GM15510 (cell line): Measurements from ENCODE around the gene UPF2.

Source experiments
- POLR2A ChIP-seq: IDR thresholded peaks from 3 replicates; pipeline ENCODE4 v1.6.1; 2011; ENCODE audit warnings: borderline replicate concordance; ENCODE audit not compliant: insufficient read length; ENCODE audit errors: extremely low read depth

The UPF2 gene

DNA sequence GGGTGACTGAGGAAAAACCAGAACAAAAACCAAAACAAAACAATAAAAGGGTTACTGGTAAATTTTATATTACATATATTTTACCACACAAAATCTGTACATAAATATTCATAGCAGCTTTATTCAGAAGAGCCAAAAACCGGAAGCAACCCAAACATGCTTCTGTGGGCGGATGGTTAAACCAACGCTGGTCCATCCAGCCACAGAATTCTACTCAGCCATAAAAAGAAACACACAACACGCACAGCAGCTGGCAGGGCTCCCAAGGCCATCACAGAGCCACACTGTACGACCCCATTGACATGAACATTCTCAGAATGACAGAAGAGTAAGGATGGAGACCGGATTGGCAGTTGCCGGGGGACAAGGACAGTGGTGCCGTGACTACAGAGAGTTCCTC lies 135.9 kb downstream of the UPF2 start:
- TF ChIP-seq POLR2A: no peak

DNA sequence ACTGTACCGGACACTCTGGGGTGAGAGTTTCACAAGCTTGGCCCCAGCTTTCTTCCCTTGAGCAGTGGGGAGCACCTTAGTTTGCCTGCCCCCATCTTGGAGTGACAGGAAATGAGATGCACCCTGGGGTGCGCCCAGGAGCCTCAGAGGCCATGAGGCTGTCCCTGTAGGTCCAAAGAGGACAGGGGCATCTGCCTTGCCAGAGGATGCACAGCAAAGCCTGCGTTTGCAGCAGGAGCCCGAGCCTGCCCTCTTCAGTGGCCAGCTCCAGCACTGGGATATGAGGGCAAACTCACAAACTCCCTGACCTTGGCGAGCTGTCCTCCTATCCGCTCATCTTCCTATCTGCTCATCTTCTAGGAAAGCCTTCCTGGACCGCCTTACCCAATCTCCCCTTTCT lies 140.0 kb downstream of the UPF2 start:
- TF ChIP-seq POLR2A: no peak

DNA sequence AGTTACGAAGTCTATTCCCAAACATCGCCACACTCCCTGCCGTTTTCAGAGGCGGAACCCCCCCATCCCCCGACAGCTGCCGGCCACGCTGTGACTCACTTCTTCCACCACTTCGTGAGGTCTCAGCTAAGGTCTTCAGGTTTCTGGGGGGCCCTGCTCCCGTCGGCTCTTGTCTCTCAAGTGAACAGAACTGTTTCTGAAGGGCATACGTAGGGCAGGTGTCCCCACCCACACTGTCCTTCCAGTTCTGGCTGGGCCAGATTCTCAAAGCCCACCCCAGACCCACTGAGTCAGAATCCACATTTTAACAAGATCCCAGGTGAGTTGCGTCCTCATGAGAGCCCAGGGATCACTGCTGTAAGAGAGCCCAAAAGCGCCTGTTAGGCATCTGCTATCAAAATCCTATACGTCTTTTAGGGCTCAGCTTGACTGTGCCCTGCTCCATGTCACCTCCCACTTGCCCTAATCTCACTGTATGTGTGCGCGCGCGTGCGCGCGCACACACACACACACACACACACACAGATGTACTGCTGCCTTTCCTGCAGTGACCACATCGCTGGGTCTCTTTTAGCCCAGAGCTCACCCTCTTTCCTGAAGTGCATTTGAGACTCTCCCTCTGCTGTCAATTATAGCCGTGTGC lies 140.7 kb downstream of the UPF2 start:
- no peak for TF ChIP-seq POLR2A

DNA sequence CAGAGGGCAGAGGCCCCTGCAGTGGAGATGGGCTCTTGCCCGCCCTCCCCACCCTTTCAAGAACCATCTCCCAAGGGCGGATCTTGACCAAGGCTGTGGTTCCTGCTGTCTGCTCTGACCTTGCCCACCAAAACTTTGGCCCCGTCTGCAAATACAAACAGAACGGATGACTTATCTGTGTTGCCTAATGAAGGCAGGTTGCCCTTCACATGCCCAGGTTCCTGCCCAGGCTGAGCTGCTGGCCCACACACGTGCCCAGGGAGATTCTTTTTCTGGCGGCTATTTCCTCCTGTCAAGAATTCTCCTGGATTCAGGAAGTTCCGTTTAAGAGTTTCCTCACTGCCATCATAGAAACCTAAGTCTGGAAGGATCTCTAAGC lies 141.2 kb downstream of the UPF2 start:
- no peak for TF ChIP-seq POLR2A

DNA sequence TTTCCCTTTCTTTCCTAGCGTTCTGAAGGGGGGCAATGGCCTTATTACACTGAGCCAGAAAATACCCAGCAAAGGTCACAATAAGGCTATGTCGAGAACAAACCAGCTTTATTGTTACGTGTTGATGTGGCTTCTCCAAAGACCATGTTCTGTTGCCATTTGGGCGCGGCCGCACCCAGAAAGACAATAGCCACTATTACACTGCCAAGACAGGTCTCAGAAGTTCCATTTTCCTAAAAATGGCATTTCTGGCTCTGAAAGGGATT lies 141.6 kb downstream of the UPF2 start:
- no peak for TF ChIP-seq POLR2A

DNA sequence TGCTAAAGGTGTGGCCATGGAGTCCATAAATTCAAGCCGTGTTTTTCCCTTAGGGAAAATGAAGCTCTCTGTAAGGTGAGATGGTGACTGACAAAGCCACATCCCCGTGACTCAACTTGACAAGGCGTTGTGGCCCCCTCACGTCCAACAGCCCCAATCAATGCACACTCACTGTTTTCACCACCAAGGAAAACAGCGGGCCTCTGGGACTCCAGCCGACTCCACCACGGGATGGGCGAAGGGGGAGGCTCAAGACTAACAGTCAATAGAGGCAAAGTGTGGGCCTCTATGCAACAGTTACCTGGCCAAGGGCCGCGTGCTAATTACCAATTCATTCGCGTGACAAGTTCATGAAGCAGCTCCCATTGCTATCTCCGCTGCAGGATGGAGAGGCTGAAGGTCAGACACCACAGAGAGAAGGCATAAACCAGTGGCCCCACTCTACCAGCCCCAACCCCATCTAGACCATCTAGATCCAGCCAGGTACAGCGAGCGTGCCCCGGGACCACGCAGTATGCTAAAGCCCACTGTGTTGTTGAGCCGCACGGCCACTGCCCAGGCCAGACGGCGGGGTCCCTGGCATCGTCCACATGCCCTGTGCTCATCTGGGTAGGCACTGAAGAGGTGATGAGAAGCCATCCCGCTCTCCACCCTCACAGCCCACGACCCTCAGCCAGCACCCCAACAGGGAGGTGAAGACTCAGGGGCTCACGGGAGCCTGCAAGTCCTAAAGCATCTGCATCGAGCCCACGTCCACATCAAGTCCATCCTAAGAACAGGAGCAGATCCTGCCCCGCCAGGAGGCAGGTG lies 143.3 kb downstream of the UPF2 start:
- TF ChIP-seq POLR2A: no peak

DNA sequence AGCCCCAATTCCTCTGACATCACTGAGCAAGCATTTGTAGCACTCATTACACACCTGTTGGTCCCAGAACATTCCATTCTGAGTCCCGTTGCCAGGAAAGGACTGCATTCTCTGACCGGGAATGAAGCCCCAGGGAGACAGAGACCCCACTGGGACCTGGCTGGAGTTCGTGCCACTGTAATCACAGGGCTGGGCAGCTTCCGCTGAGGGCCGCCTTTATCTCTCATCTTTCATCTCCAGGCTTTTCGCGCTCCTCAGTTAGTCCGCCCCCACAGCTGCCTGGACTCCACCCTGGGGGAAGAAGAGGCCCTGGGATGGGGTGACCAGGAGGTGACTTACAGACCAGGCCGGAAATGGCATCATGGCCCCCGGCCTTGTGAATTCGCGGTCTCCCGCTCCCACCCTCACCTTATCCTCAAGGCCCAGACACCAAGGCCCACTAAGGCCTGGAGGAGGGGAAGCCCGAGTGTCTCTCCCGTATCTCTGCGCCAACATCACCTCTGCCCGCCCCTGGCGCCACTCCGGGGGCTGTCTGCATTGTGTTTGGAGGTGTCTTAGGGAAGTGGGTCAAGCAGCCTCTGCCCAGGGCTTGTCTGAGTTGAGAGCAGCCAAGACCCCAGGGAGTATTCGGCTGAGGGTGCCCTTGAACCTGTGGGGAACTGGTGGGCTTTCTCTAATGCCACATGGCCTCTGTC lies 144.1 kb downstream of the UPF2 start:
- TF ChIP-seq POLR2A: no peak

DNA sequence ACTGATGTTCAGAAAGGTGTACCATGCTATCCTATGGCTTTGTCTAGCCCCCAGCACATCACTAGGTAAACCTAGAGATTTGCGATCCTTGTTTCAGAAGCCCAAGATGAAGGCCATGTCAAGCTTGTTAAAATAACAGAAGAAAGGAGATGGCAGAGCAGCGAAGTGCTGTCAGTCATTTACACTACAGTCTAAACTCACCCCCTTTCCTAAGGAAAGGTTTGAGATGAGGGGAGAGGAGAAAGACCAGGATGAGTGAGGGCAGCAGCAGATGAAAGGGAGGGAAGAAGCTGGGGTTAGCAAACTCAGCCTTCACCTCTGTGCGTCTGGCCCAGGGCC lies 144.6 kb downstream of the UPF2 start:
- TF ChIP-seq POLR2A: no peak

DNA sequence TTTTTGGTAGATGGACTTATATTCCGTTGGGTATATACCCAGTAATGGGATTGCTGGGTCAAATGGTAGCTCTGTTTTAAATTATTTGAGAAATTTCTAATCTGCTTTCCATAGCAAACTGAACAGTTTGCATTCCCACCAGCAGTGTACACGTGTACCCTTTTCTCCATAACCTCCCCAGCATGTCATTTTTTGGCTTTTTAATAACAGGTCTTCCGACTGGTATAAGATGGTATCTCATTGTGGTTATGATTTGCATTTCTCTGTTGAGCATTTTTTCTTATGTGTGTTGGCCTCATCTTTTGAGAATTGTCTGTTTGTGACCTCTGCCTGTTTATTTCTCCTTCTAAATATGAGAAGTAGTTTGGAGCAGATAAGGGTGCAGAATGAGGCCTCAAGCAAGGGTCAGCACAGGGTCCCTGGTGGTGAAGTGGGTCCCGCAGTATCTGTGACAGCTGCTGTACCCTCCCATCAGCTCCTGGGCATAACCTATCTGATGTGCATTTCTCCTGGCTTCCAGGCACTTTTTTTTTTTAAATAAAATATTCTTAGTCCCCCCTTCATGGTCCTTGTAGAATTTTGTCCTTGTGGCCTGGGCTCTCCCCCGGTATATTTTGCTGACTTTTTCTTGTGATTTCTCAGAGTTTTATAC lies 145.9 kb downstream of the UPF2 start:
- TF ChIP-seq POLR2A: no peak

DNA sequence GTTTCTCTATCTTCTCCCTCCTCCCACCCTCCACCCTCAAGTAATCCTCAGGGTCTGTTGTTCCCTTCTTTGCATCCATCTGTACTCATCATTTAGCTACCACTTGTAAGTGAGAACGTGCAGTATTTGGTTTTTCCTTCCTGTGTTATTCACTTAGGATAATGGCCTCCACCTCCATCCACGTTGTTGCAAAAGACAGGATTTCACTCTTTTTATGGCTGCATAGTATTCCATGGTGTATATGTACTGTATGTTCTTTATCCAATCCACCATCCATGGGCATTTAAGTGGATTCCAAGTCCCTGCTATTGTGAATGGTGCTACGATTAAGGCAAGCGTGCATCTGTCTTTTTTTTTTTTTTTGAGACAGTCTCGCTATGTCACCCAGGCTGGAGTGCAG lies 147.0 kb downstream of the UPF2 start:
- TF ChIP-seq POLR2A: no peak

DNA sequence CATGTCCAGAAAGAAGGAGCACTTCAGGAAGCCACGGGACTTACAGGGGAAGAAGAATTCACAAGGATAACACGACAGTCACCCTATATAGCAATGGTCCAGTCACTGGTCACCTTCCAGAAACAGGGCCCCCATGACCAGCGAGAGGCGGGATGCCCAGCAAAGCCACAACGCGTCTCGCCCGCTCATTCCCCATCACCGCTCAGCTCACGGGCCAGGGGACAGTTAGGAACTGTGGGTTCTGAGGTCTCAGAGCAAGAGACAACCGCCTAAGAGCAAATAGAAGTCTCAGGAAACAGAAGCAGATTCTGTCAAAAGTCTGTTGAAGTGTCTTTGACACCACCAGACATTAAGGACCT lies 147.5 kb downstream of the UPF2 start:
- no peak for TF ChIP-seq POLR2A

DNA sequence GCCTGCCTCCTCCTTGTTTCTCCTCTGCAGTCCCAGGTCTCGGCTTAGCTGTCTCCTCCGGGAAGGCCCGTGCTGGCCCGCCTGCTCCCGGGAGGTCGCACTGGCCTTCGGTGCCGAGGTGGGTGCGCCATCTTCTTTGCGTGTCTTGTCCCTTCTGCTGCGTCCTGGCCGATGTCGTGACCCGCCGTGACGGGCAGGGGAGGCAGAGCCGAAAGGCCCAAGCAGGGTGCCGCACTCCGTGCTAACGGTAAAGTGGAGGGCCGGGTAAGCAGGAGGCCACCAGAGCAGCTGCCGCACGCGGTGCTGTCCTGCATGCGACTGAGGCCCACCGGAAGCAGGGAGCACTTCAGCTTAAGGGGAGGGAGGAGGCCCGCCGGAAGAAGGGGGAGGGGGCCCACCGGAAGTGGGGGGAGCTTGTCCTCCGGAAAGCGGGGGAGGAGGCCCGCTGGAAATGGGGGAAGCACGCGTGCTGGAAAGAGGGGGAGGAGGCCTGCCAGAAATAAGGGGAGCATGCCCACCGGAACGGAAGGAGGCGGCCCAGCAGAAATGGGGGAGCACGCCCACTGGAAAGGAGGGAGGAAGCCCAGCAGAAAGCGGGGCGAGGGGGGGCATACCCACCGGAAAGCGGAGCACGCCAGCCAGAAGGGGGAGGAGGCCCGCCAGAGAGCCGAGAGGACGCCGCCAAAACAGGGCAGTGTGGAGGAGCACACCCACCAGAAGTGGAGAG lies 148.1 kb downstream of the UPF2 start:
- no peak for TF ChIP-seq POLR2A

DNA sequence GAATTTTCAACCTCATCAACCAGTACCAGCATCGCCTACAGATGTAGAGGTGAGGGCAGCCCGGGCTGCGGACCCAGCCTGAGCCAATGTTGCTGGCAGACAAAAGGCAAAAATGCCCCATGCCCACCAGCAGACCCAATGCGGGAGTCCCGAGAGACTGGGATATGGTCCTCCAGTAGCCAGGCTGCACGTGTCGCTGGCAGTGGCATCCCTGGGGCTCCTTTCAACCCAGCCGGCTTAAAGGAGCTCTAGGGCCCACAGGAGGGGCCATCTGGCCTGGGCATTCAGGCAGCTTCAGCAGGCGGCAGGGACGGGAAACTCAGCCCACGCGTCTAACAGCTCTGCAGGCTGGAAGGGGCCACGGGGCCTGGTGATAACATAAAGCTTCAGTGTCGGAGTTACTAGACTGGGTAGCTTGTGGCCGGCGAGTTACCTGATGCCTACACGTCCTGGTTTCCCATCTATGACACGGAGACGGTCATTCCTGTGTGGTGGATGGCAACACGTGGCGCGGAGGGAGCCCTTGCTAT lies 148.8 kb downstream of the UPF2 start:
- TF ChIP-seq POLR2A: no peak

DNA sequence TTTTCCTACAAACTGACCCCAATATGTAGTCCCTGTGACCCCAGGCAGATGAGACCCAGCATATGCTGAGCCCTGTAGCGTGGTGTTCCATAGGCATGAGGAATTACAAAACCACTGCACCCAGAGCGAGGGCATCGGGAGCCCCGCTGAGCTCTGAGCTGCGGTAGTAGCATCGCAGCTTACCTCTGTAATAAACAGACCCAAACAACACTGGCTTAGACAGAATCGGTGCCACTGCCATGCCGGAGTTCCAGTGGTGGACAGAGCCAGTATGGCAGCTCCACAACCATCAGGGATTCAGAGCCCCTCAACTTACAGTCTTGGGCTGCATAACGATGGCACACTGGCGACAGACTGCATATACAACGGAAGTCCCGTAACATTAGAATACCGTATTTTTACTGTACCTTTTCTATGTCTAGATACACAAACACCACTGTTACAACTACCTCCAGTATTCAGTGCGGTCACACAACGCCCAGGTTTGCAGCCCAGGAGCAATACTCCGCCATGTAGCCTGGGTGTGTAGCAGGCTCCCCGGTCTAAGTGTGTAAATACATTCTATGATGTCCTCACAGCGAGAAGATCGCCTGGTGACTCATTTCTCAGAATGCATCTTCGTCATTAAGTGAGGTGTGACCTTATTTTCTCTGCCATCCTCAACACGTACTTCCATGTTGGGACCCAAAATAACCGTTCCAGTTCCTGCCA lies 150.7 kb downstream of the UPF2 start:
- no peak for TF ChIP-seq POLR2A
